Esophagus muscularis mucosa (tissue), 4 donors: ENCODE data around the gene METTL9.
"Not testable (repeated sequence)": the region's sequence is repeated elsewhere in the genome, so short reads cannot be mapped to it uniquely, and the experiment has no call there.

Experiments
- CTCF ChIP-seq, 3 experiments: fragments of 200-600 bp in 2 of 3; fragments of 450-650 bp in 1 of 3; sonication (generic) in 2 of 3; IDR thresholded peaks; one replicate each; pipeline ENCODE4 v1.5.1; 2017 to 2019; ENCODE audit warnings: antibody characterized with exemption in 3 of 3, mild to moderate bottlenecking in 2 of 3, moderate library complexity in 1 of 3
- EP300 ChIP-seq: sonication (generic); formaldehyde crosslinking; IDR thresholded peaks from one replicate; pipeline ENCODE4 v1.6.1; 2017; ENCODE audit warnings: antibody characterized with exemption
- POLR2A ChIP-seq: fragments of 450-650 bp; IDR thresholded peaks from one replicate; pipeline ENCODE4 v1.6.1; 2017; ENCODE audit warnings: antibody characterized with exemption, moderate library complexity, mild to moderate bottlenecking, low read depth

- not testable (repeated sequence) for TF ChIP-seq CTCF (IDR thresholded peaks at IDR 0.05); POLR2A; EP300
Measured at GRCh38 chr16:21567496-21567895, 31.9 kb upstream of the METTL9 start.
